NCI-H128 (cell line): Measurements from ENCODE around the gene VSTM4.

ENCODE experiments used
- DNase-seq: peaks from one replicate; lab custom pipeline; 2025; ENCODE audit not compliant: unreplicated experiment; lab: John Stamatoyannopoulos, UW

The VSTM4 gene

GRCh38 chr10:49093922-49094321 lies 21.4 kb downstream of the VSTM4 start:
- DNase-seq = no peak

GRCh38 chr10:49092477-49092876 lies 22.8 kb downstream of the VSTM4 start:
- DNase-seq = no peak

- DNase-seq = no peak
These were observed 23.7 kb downstream of the VSTM4 start for GRCh38 chr10:49091450-49092210.

GRCh38 chr10:49090696-49091380 lies 24.5 kb downstream of the VSTM4 start:
- no peak for DNase-seq

- DNase-seq = no peak
These were observed 25.1 kb downstream of the VSTM4 start for GRCh38 chr10:49090189-49090575.

GRCh38 chr10:49089557-49090188 lies 25.6 kb downstream of the VSTM4 start:
- no peak for DNase-seq

GRCh38 chr10:49089152-49089551 lies 26.2 kb downstream of the VSTM4 start:
- no peak for DNase-seq

- DNase-seq = no peak
These were observed 28.4 kb downstream of the VSTM4 start for GRCh38 chr10:49086889-49087288.

- DNase-seq = no peak
These were observed 32.1 kb downstream of the VSTM4 start for GRCh38 chr10:49083261-49083660.

- no peak for DNase-seq
These were observed 32.6 kb downstream of the VSTM4 start for GRCh38 chr10:49082766-49083165.

GRCh38 chr10:49081547-49082275 lies 33.6 kb downstream of the VSTM4 start:
- DNase-seq = no peak

GRCh38 chr10:49080965-49081364 lies 34.4 kb downstream of the VSTM4 start:
- DNase-seq = no peak

- DNase-seq = no peak
These were observed 35.3 kb downstream of the VSTM4 start for GRCh38 chr10:49080071-49080470.

- no peak for DNase-seq
These were observed 35.8 kb downstream of the VSTM4 start for GRCh38 chr10:49079499-49079898.

GRCh38 chr10:49079072-49079471 lies 36.2 kb downstream of the VSTM4 start:
- DNase-seq = no peak

- no peak for DNase-seq
These were observed 36.9 kb downstream of the VSTM4 start for GRCh38 chr10:49078433-49078832.

GRCh38 chr10:49076741-49077521 lies 38.4 kb downstream of the VSTM4 start:
- no peak for DNase-seq

GRCh38 chr10:49076319-49076718 lies 39.0 kb downstream of the VSTM4 start:
- DNase-seq = no peak

GRCh38 chr10:49075743-49076142 lies 39.6 kb downstream of the VSTM4 start:
- no peak for DNase-seq

GRCh38 chr10:49074836-49075682 lies 40.3 kb downstream of the VSTM4 start:
- no peak for DNase-seq
